Measurements from ENCODE around the gene SYK.

SYK gene

DNA sequence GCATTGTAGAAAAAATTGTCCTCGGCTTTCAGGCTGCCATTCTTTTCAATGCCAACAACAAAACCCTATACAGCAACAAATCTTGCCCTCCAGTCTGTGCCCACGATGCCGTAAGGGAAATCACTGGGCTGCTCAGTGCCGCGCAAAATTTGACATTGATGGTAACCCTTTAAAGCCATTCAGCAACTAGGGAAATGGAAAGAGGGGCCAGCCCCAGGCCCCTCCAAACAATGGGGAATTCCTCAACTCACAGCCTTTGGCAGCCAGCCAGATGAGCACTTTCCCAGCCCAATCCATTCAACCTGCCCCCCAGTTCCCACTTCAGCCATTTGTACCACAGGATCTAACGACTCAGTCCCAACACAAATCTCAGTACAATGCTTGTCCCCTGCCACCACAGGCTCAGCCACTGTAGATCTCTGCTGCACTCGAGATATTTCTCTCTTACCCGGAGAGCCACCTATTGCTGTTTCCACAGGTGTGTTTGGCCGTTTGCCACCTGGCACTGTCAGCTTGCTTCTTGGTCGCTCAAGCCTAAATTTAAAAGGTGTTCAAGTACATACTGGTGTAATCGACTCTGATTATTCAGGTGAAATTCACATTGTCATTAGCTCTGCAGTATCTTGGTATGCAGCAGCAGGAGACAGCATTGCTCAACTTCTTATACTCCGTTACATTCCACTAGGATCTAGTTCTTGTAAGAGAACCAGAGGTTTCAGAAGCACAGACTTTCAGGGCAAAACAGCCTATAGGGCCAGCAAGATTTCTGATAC lies 103.3 kb downstream of the SYK start:
- DNase-seq: no peak

DNA sequence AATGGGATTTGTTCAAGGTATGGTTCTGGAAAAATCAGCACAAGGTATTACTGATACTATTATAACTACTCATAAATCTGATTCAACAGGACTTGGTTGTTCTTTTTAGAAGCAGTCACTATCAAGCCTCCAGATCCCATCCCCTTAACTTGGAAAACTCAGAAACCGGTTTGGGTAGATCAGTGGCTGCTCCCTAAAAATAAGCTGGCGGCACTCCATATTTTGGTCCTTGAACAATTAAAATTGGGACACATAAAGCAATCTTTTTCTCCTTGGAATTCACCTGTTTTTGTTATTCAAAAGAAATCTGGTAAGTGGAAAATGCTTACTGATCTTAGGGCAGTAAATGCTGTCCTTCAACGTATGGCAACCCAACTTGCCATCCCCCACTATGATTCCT lies 104.2 kb downstream of the SYK start:
- no peak for DNase-seq

DNA sequence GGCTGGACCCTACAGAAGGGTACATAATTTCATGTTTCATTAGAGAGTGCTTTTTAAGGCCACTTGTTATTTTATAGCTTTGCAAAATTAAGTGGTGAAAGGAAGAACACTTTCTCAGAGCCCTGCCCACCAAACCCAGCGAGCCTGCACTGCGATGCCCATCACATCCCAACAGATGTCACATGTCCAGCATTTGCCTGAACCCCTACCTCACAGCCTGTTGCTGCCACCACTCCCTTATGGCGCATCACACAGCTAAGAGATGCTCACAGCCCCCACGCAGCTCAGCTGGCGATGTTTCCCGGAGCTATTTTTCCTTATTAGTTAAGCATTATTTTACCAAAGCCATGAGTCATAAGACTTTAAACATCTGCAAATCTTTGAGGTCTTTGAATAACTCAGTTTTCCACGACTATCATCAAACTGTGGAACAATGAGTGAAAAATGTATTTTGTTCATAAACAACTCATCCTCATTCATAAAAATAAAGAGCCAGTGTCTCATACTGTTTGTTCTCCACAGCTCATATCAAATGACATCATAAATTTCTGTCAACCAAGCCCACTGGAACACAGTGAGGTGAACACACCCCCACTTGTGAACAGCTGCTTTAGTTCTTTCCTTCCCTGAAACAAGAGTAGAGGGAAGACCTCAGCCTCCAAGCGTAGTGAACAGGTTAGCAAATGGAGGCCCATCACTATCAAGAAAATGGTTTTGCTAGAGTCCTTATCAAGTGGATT lies 104.9 kb downstream of the SYK start:
- no peak for DNase-seq

DNA sequence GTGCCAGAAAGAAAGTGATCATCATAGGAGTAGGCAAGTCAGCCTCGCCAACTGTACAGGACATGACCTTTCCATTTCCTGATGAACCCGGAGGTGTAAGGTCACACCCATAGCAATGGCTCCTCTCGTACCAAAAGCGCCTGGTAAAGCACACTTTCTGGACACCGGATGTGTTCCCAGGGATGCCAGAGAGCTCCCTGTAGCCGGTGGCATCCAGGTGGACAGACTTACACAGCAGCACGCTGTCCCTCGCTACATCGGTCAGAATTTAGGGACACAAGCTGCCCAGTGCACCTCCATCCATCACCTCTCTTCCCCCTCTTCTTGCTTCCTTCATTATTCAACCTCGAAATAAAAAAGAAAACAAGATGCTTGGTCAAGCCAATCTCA lies 105.4 kb downstream of the SYK start:
- DNase-seq: no peak

DNA sequence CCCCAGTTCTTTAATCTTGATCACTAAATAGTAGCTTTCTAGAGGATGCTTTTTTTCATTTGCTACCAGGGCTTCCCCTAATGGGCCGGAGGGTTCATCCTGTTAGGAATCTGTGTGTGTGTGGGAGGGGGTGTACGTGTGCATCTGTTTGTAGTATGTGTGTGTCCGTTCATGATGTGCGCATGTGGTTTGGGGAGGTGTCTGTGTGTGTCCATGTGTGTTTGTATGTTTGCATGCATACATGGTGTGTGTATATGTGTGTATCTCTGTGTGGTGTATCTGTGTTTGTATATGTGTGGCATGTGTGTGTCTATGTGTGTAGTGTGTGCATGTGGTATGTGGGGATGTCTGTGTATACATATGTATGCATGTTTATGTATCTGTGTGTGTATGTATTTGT lies 106.2 kb downstream of the SYK start:
- DNase-seq: no peak

DNA sequence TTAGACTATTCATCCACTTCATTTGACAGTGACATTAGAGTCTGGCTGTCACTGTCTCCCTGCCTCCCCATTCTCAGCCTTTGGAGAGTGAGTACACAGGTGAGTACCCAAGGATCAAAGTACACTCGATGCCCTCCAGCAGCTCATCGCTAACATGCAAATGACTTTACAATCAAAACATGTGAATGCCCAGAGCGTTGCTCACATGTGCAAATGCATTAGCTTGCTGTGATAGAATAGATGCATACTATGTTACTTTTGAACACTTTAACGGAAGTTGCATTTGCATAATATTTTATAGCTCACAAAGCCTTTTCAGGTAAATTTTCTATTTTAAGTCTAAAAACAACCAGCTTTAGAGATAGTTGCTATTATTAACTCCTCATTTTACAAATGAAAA lies 107.6 kb downstream of the SYK start:
- DNase-seq: no peak

DNA sequence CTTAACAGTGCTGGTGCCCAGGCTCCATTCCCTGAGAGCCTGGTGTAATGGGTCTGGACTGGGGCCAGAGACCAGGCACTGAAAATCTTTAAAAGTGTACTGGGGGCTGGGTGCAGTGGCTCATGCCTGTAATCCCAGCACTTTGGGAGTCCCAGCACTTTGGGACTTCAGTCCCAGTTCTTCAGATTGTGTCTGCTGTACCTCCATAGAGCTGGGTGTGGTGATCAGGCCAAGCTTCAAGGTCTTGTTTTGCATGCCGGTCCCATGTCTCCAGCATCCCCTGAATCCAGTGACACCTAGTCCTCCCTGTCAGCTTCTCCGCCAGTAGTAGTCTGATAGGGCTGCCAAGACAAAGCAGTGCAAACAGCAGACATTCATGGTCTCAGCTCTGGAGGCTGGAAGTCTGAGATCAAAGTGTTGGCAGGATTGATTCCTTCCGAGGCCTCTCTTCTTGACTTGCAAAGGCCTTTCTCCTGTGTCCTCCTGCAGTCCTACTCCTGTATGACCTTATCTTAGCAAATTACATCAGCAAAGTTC lies 108.2 kb downstream of the SYK start:
- DNase-seq: no peak

DNA sequence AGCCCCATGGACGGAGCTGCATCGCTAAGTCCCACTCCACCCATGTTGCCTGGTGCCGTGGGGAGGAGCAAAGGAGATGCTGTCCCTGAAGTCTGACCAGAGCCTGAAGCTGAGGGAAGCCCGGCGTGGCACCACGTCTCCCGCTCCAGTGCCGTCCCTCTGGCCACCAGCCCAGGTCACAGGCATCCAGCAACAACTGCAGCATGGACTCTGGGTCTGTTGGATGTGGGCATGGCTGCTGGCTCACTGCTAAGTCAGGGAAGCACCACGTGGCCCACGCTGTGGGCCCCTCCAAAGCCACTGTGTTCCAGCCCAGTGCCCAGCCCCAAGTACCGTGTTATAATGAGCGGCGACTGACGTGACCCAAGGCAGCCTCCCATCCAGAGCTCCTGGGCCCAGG lies 112.6 kb downstream of the SYK start:
- no peak for DNase-seq

DNA sequence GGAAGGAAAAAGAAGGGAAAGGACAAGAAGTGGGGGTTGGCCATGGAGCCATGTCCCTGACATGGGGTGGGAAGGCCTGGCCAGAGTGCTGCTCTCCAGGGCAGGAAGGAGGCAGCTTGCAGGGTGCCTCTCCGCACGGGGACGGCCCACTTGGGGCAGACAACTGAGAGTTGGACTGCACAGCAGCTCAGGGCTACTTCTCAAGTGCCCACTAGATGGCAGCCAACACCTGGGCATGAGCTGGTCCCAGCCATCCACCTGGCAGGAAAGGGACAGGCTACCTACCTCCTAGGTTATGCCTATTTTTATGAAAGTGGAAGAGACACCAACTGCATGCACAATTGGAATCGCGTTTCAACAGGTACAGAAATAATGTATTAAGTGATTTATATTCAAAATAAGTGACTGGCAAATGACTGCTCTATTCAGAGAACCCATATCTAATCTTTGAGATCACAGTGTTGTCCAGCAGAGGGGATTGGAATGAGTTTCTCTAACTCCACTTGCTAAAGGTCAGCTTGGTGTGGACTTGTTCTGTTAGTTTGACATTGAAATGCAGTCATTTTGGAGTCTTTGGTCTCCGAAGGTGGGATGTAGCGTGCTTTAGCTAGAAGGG lies 113.4 kb downstream of the SYK start:
- DNase-seq: peak in 45 of 51 donors; percentile 3 to 76 (median 41)

DNA sequence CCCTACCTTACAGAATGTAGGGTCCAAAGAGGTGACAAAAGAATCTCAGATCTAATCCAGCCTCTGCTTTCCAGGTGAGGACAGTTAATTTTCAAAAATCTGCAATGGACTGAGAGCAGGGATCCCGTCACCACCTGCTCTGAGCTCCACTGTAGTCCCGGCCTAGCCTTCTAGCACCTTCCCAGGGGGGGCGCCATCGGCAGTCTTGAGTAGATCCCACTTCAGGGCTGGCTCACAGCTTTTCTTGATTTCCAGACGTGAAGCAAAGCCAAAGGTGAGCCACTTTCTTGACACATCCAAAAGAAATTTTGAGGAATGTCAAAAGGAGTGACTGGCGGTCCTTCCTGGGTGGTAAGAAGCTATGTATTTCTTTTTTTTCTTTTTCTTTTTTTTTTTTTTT lies 114.1 kb downstream of the SYK start:
- no peak for DNase-seq

DNA sequence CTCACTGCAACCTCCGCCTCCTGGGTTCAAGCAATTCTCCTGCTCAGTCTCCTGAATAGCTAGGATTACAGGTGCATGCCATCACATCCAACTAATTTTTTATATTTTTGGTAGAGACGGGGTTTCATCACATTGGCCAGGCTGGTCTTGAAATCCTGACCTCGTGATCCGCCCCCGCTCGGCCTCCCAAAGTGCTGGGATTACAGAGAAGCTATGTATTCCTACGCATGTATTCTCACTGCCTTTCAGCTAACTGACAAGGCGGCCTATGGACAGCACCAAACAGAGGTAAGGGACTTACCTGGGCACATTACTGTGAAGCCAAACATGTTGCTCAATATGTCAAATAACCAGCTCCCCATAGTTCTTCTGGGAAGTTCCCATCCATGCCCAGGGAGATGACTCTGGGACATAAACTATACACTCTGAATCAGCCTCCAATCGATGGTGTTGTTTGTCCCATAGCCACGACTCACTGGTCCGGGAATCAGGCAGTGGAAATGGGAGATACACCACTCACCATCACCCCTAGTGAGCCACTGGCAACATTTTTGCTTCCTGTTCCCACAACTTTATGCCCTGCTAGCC lies 114.6 kb downstream of the SYK start:
- no peak for DNase-seq

DNA sequence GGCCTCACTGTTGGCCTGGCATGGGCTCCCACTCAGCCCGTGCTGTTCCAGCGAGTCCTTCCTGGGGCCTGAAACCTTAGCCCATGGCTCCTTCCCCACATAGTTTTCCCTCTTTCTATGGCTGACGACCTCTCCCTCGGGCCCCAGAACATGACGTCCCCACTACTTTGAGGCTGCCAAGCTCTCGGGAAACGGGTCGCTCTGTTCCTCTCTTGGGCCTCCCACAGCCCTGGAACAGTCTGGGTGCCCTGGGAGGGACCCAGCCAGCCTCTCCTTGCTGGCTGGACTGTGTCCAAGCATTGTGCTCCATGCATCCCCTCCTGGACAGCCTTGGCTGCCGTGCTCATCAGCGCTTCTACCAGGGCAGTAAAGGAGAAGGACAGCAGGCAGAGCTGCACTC lies 118.3 kb downstream of the SYK start:
- DNase-seq: peak in 28 of 51 donors; percentile 2 to 68 (median 19)

DNA sequence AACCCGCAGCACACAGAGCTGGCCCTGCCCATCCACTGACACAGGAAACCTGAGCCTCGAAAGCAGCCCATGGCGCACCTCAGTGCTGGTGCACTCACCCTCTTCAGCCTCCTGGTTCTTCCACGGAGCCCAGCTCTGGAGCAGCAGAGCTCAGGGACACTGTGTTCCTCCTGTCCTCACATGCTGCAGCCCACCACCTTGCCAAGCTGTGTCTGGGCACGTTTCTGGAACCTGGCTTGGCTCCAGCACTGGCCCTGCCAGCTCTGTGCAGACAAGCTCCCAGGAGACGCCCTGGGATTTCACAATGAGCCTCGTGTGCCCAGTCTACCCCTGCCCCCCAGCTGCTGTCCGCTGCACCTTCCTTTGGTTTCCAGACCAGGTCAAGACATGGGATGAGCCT lies 119.5 kb downstream of the SYK start:
- peak in 40 of 51 donors; percentile 5 to 77 (median 34) for DNase-seq

DNA sequence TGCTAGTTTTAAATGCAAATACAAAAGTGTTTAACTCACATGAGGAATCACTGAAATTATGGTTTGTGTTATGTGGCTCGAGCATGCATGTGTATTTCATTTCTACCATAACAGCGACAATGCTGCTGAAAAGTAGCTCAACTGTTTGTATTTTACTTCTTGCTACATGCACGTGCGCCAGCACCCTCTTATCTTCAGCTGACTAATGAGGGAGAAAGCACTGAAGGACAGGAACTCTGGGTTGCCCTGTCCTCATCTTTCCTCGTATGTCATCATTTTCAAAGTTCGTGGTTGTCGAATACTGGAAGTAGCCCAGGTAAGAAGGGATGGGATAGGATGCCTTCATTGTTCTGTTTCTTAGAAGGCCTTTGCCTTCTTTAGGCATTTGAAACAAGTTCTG lies 120.3 kb downstream of the SYK start:
- DNase-seq: no peak

DNA sequence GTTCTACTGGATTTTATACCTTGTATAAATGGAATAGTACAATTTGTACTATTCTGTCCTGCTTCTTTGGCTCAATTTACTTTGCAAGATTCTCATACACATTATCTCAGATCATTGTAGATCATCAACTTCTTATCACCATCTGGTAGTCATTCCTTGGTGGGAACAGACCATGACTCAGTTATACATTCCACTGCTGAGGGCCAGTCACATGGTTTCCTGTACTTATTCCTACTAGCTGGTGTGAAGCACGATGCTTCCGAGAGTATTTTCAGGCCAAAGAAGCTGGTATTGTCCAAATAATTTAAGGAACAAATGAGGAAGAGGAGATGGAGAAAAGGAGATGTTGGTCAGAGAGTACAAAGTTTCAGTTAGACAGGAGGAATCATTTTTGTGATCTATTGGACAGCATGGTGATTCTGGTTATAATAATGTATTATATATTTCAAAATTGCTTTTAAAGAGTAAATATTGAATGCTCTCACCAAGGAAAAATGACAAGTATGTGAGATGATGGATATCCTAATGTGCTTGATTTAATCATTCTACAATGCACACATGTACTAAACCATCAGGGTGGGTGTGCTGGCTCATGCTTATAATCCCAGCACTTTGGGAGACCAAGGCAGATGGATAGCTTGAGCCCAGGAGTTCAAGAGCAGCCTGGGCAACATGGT lies 124.1 kb downstream of the SYK start:
- no peak for DNase-seq

DNA sequence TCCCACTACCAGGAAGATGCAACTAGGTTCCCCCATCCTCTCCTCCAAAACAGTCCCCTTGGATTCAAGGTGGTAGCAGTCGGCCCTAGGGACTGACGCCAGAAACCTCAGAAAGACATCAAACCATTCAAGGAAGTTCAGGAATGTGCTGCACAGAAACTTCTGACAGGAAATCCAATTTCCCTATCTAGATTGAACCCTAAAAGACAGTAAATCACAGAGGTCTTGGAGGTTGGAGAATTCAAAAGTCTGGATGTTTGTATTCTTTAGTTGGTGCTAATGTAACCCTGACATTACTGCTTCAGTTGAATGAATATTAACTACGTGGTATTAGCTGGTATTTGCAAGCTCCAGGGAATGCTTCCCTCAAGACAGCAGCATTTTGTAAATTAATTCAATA lies 125.3 kb downstream of the SYK start:
- no peak for DNase-seq

DNA sequence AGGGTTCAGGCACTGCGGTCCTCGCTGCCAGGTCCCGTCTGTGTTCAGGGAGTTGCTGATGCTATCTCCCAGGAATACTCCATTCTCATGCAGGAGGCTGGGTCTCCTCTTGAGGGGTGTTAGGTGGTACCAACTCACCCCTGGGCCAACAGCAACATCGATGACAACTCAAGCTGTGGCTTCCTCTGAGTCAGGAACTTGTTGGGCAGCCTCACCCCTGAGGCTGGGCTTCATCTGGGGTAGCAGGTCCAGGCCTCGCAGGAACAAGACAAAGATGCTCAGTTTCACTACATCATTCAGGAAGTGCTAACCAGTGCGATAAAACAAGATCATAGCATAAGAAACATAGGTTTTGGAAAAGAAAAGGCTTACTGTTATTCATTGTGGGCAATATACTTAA lies 125.9 kb downstream of the SYK start:
- no peak for DNase-seq

DNA sequence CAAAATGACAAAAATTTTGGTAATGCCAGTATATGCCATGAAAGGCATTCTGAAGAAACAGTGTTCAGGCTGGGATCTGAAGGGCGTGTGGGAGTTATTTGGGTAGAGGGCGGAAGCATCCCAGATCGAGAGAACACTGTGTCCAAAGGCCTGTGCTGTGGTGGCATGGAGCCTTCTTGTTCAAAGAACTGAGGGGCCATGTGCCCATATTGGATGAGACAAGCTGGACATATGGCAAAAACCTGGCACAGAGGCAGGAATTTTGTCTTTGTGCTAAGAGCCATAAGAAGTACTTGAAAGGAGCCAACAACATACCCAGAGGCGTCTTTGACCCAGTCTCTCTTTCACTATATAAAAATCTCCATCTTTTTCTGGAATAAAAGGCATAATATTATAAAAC lies 128.0 kb downstream of the SYK start:
- DNase-seq: no peak

DNA sequence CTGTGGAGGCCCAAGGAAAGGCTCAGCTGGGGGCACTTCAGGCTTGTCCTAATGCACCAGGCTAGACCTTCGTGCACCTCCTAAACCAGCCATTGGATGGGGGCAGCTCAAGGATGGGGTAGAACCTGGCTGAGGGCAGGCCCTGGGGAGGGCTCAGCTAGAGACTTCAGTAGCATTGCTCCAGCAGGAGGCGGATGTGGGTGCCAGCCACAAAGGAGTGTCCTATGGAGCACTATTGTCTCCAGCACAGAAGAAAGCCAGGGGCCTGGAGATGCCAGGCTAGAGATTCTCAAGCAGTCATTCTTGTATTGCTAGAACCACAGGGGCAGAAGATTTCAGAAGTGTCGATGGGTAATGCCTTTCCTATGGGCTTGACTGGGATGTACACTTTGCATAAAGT lies 131.8 kb downstream of the SYK start:
- DNase-seq: no peak

DNA sequence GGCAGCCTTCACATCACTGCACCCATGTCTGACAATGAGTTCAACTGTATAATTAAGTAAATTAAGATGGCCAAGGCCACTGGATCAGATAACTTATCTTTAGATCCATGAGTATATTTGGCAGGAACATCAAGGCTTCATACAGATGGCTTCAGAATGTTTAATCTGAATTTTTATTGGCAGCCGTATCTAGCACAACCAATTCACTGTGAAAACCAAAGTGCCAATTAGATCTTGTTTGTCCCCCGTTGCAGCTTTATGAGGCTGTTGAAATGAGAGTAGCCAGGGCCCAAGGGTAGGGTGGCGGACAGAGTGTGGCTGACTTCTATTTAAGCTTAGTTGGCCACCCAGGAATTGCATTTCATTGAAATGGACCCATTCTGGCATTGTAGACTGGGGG lies 137.7 kb downstream of the SYK start:
- no peak for DNase-seq

DNA sequence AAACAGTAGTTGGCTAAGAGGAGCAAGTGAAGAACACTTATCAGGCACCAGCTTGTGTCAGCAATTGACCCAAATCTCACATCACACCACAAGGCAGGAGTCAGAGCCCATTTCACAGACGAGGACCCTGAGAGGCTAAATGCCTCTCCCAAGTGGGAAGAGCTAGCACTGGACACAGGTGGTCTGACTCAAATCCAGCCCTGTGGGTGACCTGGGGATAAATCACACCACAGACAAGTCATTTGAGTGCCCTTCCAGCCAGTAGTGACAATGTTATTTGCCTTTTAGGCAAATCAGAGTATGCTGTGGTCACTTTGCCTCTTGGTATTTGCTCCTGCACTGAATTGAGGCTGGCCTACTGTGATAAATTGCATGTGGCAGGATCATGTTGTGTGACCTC lies 138.7 kb downstream of the SYK start:
- DNase-seq: no peak

DNA sequence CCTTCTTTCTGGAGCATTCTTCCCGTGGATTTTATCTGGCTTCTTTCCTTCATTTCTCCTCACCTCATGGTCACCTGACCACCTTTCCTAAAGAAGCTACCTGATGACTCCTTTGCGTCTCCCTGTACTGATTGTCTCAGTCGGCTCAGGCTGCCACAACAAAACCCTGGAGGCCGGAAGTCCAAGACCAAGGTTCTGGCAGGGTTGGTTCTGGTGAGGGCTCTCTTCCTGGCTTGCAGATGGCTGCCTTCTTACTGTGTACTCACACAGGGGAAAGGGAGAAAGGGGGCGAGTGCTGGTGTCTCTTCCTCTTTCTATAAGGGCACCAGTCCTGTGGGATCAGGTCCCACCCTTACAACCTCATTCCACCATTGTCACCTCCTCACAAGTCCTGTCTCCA lies 140.0 kb downstream of the SYK start:
- DNase-seq: no peak
